ENCODE data around the gene SMURF2.
"Not testable (repeated sequence)": the region's sequence is repeated elsewhere in the genome, so short reads cannot be mapped to it uniquely, and the experiment has no call there.

The SMURF2 gene

DNA sequence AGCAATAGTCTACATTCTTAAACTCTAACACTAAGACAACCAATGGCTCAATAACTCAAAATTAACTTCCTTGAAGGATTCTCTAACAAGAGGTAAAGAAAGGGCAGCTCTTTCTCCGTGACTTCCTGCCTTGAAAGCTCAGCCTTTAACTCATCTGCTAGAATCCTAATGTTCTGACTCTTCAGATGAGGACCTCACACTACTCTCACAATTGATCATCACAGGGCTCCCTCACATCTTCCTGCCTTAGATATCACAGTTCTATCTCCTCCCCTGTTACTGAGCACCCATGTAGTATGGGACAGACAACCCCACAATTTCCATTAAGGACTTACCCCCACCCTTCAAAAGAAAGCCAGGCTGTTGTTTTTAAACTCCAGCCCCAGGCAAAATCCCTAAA is 33.5 kb downstream of the SMURF2 start:
- no peak for DNase-seq

DNA sequence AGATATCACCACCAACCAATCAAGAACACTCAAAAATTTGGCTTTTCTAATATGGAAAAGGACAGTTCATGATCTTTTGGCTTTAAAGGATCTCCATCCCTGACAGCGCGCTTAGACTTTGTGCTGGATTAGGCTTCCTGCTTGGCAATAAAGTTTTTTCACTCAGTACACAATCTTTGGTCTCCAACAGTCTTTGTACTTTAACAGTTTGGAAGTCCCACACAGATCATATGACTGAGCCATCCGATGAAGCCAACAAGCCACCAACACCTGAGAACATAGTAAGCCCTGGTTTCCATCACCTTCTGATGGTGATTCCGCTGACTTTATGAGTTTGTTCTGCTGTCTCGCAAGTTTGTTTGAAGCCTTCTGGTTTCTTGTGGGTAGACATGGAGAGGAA is 34.3 kb downstream of the SMURF2 start:
- DNase-seq = no peak

GRCh38 chr17:64626827-64627226 is 35.3 kb downstream of the SMURF2 start:
- DNase-seq = no peak

DNA sequence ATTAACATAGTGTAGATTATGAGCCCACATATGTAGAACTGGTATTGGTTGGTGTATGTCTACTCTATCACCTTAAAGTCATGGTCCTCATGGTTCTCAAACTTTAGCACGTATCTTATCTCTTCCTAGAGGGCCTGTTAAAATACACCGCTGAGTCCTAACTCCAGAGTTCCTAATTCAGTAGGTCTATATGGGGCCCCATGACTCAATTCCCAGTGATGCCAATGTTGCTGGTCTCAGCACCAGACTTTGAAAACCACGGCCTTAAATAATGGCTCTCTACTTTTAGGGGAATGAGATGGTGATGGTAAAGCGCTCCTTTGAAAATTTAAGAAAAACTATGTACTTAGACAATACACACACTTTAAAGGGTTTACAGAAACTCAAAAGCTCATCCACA is 36.6 kb downstream of the SMURF2 start:
- no peak for DNase-seq

- no peak for DNase-seq
These were observed 39.0 kb downstream of the SMURF2 start for GRCh38 chr17:64622931-64623654.

GRCh38 chr17:64621772-64622171 is 40.3 kb downstream of the SMURF2 start:
- DNase-seq = no peak

GRCh38 chr17:64618848-64619247 is 43.3 kb downstream of the SMURF2 start:
- DNase-seq = no peak

- DNase-seq = no peak
These were observed 44.9 kb downstream of the SMURF2 start for GRCh38 chr17:64617125-64617780.

- no peak for DNase-seq
These were observed 47.0 kb downstream of the SMURF2 start for GRCh38 chr17:64615028-64615677.

- DNase-seq = no peak
These were observed 47.7 kb downstream of the SMURF2 start for GRCh38 chr17:64614266-64615027.

- DNase-seq = no peak
These were observed 50.7 kb downstream of the SMURF2 start for GRCh38 chr17:64611369-64611768.

GRCh38 chr17:64610244-64610643 is 51.9 kb downstream of the SMURF2 start:
- DNase-seq = not testable (repeated sequence)

DNA sequence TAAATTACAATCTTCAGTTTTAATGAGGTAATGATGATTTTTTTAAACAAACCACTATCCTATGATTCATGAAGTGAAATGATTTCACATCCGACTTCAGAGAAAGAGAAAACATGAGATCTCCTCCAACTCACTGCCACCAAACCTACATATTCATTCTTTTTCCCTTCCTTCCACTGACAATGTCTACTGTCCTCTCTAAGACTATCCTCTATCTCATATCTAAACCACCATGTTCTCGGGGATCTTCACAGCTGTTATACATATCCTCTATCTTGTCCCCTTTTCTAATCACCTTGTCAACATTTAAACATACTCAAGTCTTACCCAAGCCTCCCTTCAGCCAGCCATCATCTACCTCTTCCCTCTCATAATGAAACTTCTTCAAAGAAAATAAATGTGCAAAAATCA is 53.5 kb downstream of the SMURF2 start:
- no peak for DNase-seq

DNA sequence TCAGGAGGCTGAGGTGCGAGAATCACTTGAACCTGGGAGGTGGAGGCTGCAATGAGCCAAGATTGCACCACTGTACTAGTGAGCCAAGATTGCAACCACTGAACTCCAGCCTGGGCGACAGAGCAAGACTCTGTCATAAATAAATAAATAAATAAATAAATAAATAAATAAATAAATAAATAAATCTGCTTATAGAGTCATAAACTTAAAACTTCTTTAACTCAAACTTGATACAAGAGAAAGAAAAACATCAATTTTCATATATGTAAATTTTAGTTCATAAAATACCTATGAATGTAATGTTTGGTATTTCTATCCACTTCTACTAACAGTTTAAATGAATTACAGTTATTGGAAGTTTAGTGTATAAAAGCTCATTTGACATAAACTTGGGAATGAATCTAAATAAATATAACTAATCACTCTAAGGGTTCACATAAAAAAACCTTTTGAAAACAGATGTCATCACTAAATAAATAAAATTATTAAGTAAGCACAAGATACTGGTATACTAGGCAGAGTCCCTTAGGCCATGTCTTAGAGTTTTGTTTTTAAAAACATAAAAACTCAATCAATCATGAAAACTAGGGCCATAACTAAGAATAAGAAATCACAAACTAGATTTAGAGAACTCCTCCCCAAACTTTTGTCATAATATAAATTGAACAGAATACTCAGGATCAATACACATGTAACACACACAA is 54.1 kb downstream of the SMURF2 start:
- DNase-seq = no peak

GRCh38 chr17:64604532-64604931 is 57.6 kb downstream of the SMURF2 start:
- DNase-seq = not testable (repeated sequence)

DNA sequence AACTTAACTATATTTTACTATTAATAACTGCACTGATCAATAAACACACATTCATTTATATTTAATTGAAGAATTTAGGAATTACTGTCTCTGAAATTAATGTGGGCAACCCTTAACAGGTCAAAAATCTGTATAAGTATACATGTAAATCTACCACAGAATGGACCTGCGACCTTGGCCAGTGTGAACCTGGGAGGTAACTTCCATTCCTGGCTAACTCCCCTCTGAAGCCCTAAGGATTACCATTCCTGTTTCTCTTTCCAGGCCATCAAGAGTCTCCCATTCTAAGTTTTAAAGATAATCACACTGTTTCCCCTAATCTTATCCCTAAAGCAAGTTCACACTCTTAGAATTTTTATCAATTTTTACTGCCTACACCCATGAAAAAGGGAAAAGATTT is 58.1 kb downstream of the SMURF2 start:
- no peak for DNase-seq

DNA sequence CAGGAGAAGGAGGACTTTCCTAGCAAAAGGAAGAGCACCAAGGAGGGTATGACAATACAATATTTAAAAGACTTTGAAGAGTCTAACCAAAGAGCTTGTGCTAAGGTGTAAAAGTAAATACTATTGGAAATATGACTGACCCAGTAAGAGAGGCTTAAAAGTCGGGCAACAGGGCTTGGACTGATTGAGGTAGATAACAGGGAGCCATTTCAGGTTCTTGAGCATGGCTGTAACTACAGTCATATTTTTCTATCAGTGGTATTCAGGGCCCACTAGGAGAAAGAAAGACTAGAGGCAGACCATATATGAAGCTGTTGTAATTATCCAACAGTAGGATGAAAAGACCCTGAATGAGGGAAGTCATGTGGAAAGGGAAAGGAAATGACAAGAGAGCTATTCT is 62.3 kb downstream of the SMURF2 start:
- no peak for DNase-seq

DNA sequence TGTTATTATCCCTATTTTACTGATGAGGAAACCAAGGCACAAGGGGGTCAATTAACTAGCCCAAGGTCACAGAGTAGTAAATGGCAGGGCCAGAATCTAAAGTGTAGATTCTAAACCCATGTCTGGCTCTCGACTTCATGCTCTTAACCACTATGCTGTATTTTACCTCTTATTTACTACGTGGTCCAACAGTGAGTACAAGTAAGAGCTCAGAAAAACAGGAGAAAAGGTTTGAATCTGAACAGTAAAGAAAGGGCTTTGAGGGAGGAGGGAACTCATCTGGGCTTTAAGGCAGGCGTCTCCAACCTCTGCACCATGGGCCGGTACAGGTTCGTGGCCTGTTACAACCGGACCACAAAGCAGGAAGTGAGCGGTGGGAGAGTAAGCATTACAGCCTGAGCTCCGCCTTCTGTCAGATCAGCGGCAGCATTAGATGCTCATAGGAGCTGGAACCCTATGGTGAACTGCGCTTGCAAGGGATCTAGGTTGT is 62.9 kb downstream of the SMURF2 start:
- DNase-seq = no peak

- DNase-seq = no peak
These were observed 63.4 kb downstream of the SMURF2 start for GRCh38 chr17:64598672-64599071.

- no peak for DNase-seq
These were observed 65.1 kb downstream of the SMURF2 start for GRCh38 chr17:64596988-64597387.

- DNase-seq = no peak
These were observed 65.7 kb downstream of the SMURF2 start for GRCh38 chr17:64596439-64596838.

DNA sequence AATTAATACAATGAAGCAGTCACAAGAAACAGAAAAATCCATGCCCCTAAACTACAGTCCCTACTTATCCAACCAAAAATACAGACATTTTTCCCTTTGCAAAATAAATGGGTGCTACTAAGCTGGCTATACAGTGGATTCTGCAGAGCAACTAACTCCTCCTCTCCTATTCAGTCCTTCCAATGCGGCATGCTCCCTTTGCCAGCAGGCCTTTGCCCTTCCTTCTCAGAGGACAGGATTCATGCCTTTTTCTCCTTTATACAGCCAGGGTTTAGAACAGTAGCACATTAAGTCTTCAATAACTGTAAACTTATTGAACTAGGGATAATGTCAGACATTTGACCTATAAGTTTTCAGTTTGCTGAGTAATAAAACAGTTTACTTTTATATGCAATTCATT is 70.2 kb downstream of the SMURF2 start:
- DNase-seq = no peak

DNA sequence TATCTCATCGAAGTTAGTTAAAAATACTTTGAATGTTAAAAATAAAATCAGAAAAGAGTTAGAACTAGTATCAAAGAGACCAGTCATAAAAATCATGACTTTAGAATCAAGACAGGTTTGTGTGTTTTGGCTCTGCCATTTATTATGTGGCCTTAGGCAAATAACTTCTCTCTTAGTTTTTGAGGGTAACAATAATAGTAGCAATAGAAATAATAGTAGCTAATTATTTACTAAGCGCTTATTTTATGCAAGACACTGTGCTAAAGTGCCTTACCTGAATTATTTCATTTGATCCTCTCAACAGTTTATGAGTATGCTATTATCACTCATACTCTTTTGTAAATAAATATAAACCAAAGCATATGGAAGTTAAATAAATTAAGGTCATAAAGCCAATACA is 77.0 kb downstream of the SMURF2 start:
- no peak for DNase-seq
